GM18505 (cell line): ENCODE data around the gene RLN2.

Source experiments
- ATAC-seq: cut with Tn5 transposase; IDR thresholded peaks from one replicate; pipeline ENCODE4 v1.9.1; 2021; ENCODE audit not compliant: unreplicated experiment
- POLR2A ChIP-seq: IDR thresholded peaks from 4 replicates; pipeline ENCODE4 v1.6.1; 2011; ENCODE audit warnings: borderline replicate concordance; ENCODE audit not compliant: insufficient read depth, insufficient read length; ENCODE audit errors: extremely low read depth

The RLN2 gene

GRCh38 chr9:5310851-5311250 is 6.3 kb upstream of the RLN2 start:
- no peak for TF ChIP-seq POLR2A
- ATAC-seq, result no peak

DNA sequence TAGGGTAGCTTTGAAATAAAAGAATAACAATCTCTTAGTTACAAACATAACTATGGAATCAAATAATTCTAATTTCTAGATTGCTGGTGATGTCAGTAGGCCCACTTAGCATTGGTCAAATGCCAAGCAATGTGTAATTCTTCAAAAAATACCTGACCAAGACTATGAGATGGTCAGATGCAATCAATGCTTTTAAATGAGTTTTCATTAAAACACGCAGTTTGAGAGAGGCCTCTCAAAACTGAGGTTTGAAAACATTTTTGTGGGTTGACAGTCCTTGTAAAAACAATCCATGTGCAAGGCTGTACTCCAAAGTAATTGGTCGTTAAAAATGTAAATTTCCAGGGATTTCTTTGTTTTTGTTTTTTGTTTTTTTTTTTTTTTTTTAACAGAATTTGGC is 1.2 kb upstream of the RLN2 start:
- no peak for ATAC-seq

GRCh38 chr9:5301544-5301943 is 3.0 kb downstream of the RLN2 start:
- no peak for TF ChIP-seq POLR2A
- ATAC-seq, result no peak

More for the DNA sequence above, 1.2 kb upstream of the RLN2 start:
- no peak for TF ChIP-seq POLR2A

DNA sequence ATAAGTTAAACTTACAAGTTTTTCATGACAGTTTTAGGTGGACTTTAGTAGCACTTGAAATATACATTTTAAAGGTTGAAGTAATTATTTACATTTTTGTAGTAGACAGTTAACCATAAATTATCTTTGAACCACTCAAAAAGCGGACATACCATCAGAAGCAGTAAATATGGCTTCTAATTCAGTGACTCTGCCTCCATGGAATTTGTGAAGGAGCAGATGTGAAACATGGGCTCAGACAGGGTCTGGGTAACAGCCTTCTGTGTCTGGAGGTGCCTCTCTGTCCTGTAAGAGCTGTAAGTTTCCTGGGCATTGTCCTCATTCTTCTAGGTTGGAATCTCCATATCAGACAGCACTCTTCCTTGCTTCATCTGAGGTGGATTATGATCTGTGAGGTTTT is 12.4 kb downstream of the RLN2 start:
- no peak for ATAC-seq
- no peak for TF ChIP-seq POLR2A

- no peak for ATAC-seq
- TF ChIP-seq POLR2A, result no peak
Measured at GRCh38 chr9:5288591-5288990, 15.9 kb downstream of the RLN2 start.

DNA sequence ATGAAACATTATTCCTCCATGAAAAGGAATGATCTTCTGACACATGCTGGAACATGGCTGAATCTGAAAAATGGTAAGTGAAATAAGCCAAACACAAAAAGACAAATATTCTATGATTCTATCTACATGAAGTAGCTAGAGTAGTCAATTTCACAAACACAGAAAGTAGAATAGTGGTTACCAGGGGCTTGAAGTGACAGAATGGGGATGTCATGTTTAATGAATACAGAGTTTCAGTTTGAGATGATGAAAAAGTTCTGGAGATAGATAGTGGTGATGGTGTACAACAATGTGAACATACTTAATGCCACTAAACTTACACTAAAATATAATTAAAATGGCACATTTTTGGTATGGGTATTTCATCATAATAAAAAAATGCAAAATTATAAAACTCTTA is 18.3 kb downstream of the RLN2 start:
- no peak for ATAC-seq
- no peak for TF ChIP-seq POLR2A

GRCh38 chr9:5278486-5278885 is 26.0 kb downstream of the RLN2 start:
- ATAC-seq, result no peak
- TF ChIP-seq POLR2A, result no peak

GRCh38 chr9:5274770-5275169 is 29.7 kb downstream of the RLN2 start:
- no peak for ATAC-seq

GRCh38 chr9:5269249-5269715 is 35.2 kb downstream of the RLN2 start:
- no peak for TF ChIP-seq POLR2A
- ATAC-seq, result no peak

More at GRCh38 chr9:5274770-5275169, 29.7 kb downstream of the RLN2 start:
- TF ChIP-seq POLR2A, result no peak

DNA sequence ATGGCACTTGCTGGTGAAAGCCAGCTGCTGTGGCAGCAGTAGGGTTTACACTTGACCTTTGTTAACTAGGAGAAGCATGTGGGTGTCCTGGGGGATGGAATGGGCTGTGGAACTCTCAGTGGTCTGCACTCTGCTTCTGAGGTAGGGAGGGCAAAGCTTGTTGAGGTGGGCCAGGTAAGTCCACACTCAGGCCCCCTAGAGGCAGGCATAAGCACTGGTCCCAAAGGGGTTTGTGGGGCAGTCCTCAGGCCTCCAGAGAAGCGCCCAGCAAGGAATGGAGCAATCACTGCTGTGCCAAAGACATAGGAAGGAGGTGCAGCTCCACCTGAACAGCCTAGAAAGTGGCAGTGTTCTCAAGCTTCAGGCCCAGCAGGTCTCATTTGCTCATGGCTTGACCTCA is 38.6 kb downstream of the RLN2 start:
- no peak for ATAC-seq
- TF ChIP-seq POLR2A, result no peak

- no peak for TF ChIP-seq POLR2A
Measured at GRCh38 chr9:5264219-5264595, 40.3 kb downstream of the RLN2 start.

GRCh38 chr9:5263351-5264218 is 40.9 kb downstream of the RLN2 start:
- TF ChIP-seq POLR2A, result no peak
- ATAC-seq, result no peak

More at GRCh38 chr9:5264219-5264595, 40.3 kb downstream of the RLN2 start:
- ATAC-seq, result no peak
